Mononuclear cell (primary cell): Measurements from ENCODE around the gene TMEM151B. TPM values are rescaled to one million over a fixed set of nuclear protein-coding genes. Genes with fewer than 3 reads are reported as not detected.

Experiments used
- H3K27me3 ChIP-seq: 2 replicates; pipeline ENCODE4 v1.6.0; 2011; ENCODE audit warnings: low read length, control low read depth; ENCODE audit not compliant: insufficient read depth
- H3K4me1 ChIP-seq: 2 replicates; pipeline ENCODE4 v1.5.1; 2011; ENCODE audit warnings: mild to moderate bottlenecking, low read length, control low read depth; ENCODE audit not compliant: insufficient read depth
- H3K4me3 ChIP-seq: 2 replicates; pipeline ENCODE4 v1.5.1; 2011; ENCODE audit warnings: mild to moderate bottlenecking, low read length, moderate library complexity
- H3K9me3 ChIP-seq: 2 replicates; pipeline ENCODE4 v1.5.1; 2011; ENCODE audit warnings: low read depth, mild to moderate bottlenecking, control low read depth, low read length
- total RNA-seq: library from RNA; depleted of rRNA; stranded (reverse); fragments of >200 nt; gene quantifications from one replicate; pipeline ENCODE4 v1.2.3, GENCODE V29; 2012

TMEM151B gene
- total RNA-seq, 1 donor, result not detected

- Histone ChIP-seq H3K9me3 (no peaks in the 10 kb centered on the region), H3K4me1 (peaks cover 15% of the 10 kb centered on the region), H3K4me3 (no peak overlapping the region), H3K27me3 (no peaks in the 10 kb centered on the region)
Measured at GRCh38 chr6:44243345-44243744, 26.9 kb upstream of the TMEM151B start.

- Histone ChIP-seq H3K4me3 (peak overlapping the region; percentile 92), H3K27me3 (no peaks in the 10 kb centered on the region), H3K4me1 (peaks cover 28% of the 10 kb centered on the region), H3K9me3 (no peaks in the 10 kb centered on the region)
Measured at GRCh38 chr6:44245391-44245911, 24.8 kb upstream of the TMEM151B start.

- Histone ChIP-seq H3K4me1 (peaks cover 28% of the 10 kb centered on the region), H3K27me3 (no peaks in the 10 kb centered on the region), H3K9me3 (no peaks in the 10 kb centered on the region), H3K4me3 (peak overlapping the region; percentile 92)
Measured at GRCh38 chr6:44245912-44246662, 24.2 kb upstream of the TMEM151B start.

DNA sequence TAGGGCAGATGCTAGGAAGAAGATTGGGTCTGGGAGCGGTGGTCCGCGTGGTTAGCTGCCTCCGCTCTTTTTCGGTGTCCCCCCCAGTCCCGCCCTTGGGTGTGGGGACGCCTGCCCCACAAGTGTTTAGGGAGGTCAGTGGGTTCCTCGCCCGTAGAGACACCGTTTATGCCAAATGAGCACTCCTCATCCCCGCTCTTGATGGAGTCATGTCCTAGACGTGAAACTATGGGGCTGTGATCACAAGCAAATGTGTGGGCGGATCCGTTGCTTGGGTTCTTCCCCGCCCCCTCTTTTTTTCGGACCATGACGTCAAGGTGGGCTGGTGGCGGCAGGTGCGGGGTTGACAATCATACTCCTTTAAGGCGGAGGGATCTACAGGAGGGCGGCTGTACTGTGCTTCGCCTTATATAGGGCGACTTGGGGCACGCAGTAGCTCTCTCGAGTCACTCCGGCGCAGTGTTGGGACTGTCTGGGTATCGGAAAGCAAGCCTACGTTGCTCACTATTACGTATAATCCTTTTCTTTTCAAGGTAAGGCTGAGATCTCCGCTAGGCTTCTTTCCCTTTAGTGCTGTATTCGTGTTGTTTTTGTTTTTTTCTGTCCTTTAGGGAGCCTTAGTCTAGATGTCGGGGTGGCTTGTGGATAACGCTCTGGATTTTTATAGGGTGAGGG, 23.4 kb upstream of the TMEM151B start, which contains the start of gene HSP90AB1:
Gene HSP90AB1, plus strand, starts transcription at position 439 of the 675 bp plus-strand sequence. CDS start 1,529 bp downstream, outside the sequence.
- Histone ChIP-seq H3K4me1 (peaks cover 28% of the 10 kb centered on the region), H3K27me3 (no peaks in the 10 kb centered on the region), H3K9me3 (no peaks in the 10 kb centered on the region)

GRCh38 chr6:44247338-44248302, 22.6 kb upstream of the TMEM151B start:
- Histone ChIP-seq H3K9me3 (no peaks in the 10 kb centered on the region), H3K27me3 (no peaks in the 10 kb centered on the region), H3K4me1 (peaks cover 28% of the 10 kb centered on the region), H3K4me3 (peak overlapping the region; percentile 92)

More for the DNA sequence above, 23.4 kb upstream of the TMEM151B start, which contains the start of gene HSP90AB1:
- H3K4me3 ChIP-seq, result peak within 1 kb of the TSS; percentile 92

DNA sequence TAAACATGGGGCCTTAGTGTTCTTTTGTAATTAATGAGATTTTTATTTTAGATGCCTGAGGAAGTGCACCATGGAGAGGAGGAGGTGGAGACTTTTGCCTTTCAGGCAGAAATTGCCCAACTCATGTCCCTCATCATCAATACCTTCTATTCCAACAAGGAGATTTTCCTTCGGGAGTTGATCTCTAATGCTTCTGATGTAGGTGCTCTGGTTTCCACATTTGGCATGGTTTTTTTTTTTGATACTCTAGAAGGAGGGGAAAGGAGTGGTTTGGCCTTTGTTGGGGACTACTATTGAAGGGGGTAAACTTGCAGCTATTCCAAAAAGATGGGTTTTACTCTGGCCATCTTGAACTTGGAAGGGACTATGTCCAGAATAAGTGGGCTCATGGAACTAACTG, 21.7 kb upstream of the TMEM151B start:
- Histone ChIP-seq H3K27me3 (no peaks in the 10 kb centered on the region), H3K9me3 (no peaks in the 10 kb centered on the region), H3K4me3 (peak overlapping the region; percentile 92), H3K4me1 (peaks cover 28% of the 10 kb centered on the region)

- Histone ChIP-seq H3K4me3 (no peak overlapping the region), H3K27me3 (no peaks in the 10 kb centered on the region), H3K4me1 (peaks cover 28% of the 10 kb centered on the region), H3K9me3 (no peaks in the 10 kb centered on the region)
Measured at GRCh38 chr6:44249082-44249748, 21.0 kb upstream of the TMEM151B start.

- H3K9me3 ChIP-seq, result no peaks in the 10 kb centered on the region
- peaks cover 28% of the 10 kb centered on the region for H3K4me1 ChIP-seq
- no peaks in the 10 kb centered on the region for H3K27me3 ChIP-seq
- H3K4me3 ChIP-seq, result no peak overlapping the region
Measured at GRCh38 chr6:44250067-44250717, 20.1 kb upstream of the TMEM151B start.

DNA sequence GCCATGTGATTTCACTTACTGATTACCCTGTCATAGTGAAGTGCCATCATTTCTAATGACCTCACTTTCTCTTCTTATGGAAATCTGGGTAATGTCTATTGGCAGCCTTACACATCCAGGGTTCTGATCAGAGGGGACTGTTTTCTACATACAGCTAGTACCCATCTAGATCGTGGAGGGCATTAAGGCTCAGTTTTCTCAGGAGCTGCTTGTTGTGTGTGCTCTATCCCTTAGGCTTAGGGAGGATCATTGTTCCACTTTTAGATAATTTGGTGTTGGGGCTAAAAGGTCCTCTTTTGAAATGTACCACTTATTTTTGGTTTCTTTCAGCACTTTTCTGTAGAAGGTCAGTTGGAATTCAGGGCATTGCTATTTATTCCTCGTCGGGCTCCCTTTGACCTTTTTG, 19.5 kb upstream of the TMEM151B start:
- H3K4me3 ChIP-seq, result no peak overlapping the region
- no peaks in the 10 kb centered on the region for H3K9me3 ChIP-seq
- peaks cover 26% of the 10 kb centered on the region for H3K4me1 ChIP-seq
- H3K27me3 ChIP-seq, result no peaks in the 10 kb centered on the region

- H3K4me3 ChIP-seq, result no peak overlapping the region
- H3K9me3 ChIP-seq, result no peaks in the 10 kb centered on the region
- peaks cover 34% of the 10 kb centered on the region for H3K4me1 ChIP-seq
- no peaks in the 10 kb centered on the region for H3K27me3 ChIP-seq
Measured at GRCh38 chr6:44251576-44252524, 18.4 kb upstream of the TMEM151B start.

GRCh38 chr6:44253307-44254101, 16.7 kb upstream of the TMEM151B start:
- Histone ChIP-seq H3K9me3 (no peaks in the 10 kb centered on the region), H3K4me1 (peaks cover 36% of the 10 kb centered on the region), H3K4me3 (no peak overlapping the region), H3K27me3 (no peaks in the 10 kb centered on the region)
